Astrocyte (in vitro differentiated cells and primary cell): ENCODE results near the gene LHFPL4. TPM values are rescaled to one million over a fixed set of nuclear protein-coding genes. Genes with fewer than 3 reads are reported as not detected.

Experiments
- DNase-seq: peaks from one replicate; pipeline ENCODE4 v3.0.0-alpha.2; 2010; ENCODE audit warnings: low read depth
- FAIRE-seq: peaks from 2 replicates; lab custom pipeline; 2011; peaks lifted over from hg19 to GRCh38; lab: Jason Lieb, UNC
- H2AFZ ChIP-seq: 2 replicates; pipeline ENCODE4 v1.6.0; 2012; ENCODE audit warnings: low read depth, low read length, inconsistent platforms
- H3K27ac ChIP-seq: 2 replicates; pipeline ENCODE4 v1.5.1; 2011; ENCODE audit warnings: low read depth, low read length, inconsistent platforms
- H3K27me3 ChIP-seq: 2 replicates; pipeline ENCODE4 v1.6.0; 2011; ENCODE audit warnings: low read length, inconsistent platforms; ENCODE audit not compliant: insufficient read depth
- H3K36me3 ChIP-seq: 2 replicates; pipeline ENCODE4 v1.5.1; 2011; ENCODE audit warnings: low read length, inconsistent platforms; ENCODE audit not compliant: insufficient read depth
- H3K4me1 ChIP-seq: 2 replicates; pipeline ENCODE4 v1.5.1; 2011; ENCODE audit warnings: low read length, inconsistent platforms; ENCODE audit not compliant: insufficient read depth
- H3K4me2 ChIP-seq: 2 replicates; pipeline ENCODE4 v1.6.0; 2012; ENCODE audit warnings: low read length, inconsistent platforms
- H3K4me3 ChIP-seq: 2 replicates; pipeline ENCODE4 v1.5.1; 2011; ENCODE audit warnings: low read depth, mild to moderate bottlenecking, low read length, inconsistent platforms; ENCODE audit not compliant: insufficient read depth
- H3K79me2 ChIP-seq: 2 replicates; pipeline ENCODE4 v1.6.0; 2012; ENCODE audit warnings: mild to moderate bottlenecking, low read length, inconsistent platforms; ENCODE audit not compliant: insufficient read depth
- H3K9ac ChIP-seq: 2 replicates; pipeline ENCODE4 v1.6.0; 2012; ENCODE audit warnings: mild to moderate bottlenecking, low read length, inconsistent platforms
- H3K9me3 ChIP-seq: 2 replicates; pipeline ENCODE4 v1.5.1; 2012; ENCODE audit warnings: low read depth, mild to moderate bottlenecking, low read length, inconsistent platforms; ENCODE audit not compliant: insufficient read depth
- H4K20me1 ChIP-seq: 2 replicates; pipeline ENCODE4 v1.6.0; 2012; ENCODE audit warnings: low read length, inconsistent platforms; ENCODE audit not compliant: insufficient read depth
- H3K27ac Mint-ChIP-seq: one replicate; pipeline ENCODE4 v1.8.0; 2021; ENCODE audit warnings: mild to moderate bottlenecking, mixed read lengths; ENCODE audit not compliant: unreplicated experiment
- H3K27me3 Mint-ChIP-seq: one replicate; pipeline ENCODE4 v1.8.0; 2021; ENCODE audit warnings: low read depth, mixed read lengths; ENCODE audit not compliant: unreplicated experiment
- H3K36me3 Mint-ChIP-seq: one replicate; pipeline ENCODE4 v1.8.0; 2021; ENCODE audit warnings: low read depth, mixed read lengths; ENCODE audit not compliant: unreplicated experiment
- H3K4me1 Mint-ChIP-seq: one replicate; pipeline ENCODE4 v1.8.0; 2021; ENCODE audit warnings: low read depth, mixed read lengths; ENCODE audit not compliant: unreplicated experiment
- H3K4me3 Mint-ChIP-seq: one replicate; pipeline ENCODE4 v1.8.0; 2021; ENCODE audit warnings: mild to moderate bottlenecking, moderate library complexity, mixed read lengths; ENCODE audit not compliant: unreplicated experiment
- H3K9me3 Mint-ChIP-seq: one replicate; pipeline ENCODE4 v1.8.0; 2021; ENCODE audit warnings: mild to moderate bottlenecking, mixed read lengths; ENCODE audit not compliant: unreplicated experiment
- EZH2 ChIP-seq: IDR thresholded peaks from 2 replicates; pipeline ENCODE4 v1.6.1; 2012; ENCODE audit warnings: mild to moderate bottlenecking, low read length, inconsistent platforms; ENCODE audit not compliant: insufficient read depth
- total RNA-seq: library from RNA; stranded (reverse); gene quantifications from 2 replicates; pipeline ENCODE4 v1.2.1, GENCODE V29; 2021
- TF ChIP-seq, protein P1 (sequence below): IDR thresholded peaks from 2 replicates; pipeline ENCODE4 v1.5.1; 2011; ENCODE audit warnings: low read depth, mild to moderate bottlenecking, inconsistent platforms, low read length, moderate library complexity; ENCODE audit not compliant: insufficient read depth

LHFPL4 gene
- total RNA-seq, 1 donor from 2014 or later = 0.11 TPM

DNA sequence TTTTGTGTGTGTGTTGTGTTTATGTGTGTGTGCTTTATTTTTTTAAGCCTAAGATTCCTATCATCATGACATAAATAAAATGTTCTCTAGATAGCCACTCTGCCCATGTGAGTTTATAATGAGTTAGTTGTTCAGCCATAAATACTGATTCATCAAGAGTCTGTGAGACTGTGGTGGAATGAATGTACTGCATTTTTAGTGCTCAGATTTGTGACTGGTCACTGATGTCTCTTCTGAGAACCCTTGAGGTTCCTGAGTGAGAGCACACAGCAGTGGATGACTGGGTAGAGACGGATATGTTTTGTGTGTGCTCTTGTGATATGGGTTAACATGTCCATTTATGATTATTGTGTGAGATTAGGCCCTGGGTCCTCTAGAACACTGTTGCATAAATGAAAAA, 105.0 kb downstream of the LHFPL4 start:
- Histone ChIP-seq H3K9ac (no peak overlapping the region), H3K27ac (no peak overlapping the region), H3K79me2 (peaks cover 60% of the 10 kb centered on the region), H3K27me3 (no peaks in the 10 kb centered on the region), H3K4me2 (no peak overlapping the region), H2AFZ (no peak overlapping the region), H3K9me3 (no peaks in the 10 kb centered on the region), H3K4me3 (no peak overlapping the region), H3K36me3 (peaks cover 84% of the 10 kb centered on the region), H3K4me1 (no peaks in the 10 kb centered on the region), H4K20me1 (peaks cover 52% of the 10 kb centered on the region)
- DNase-seq = no peak
- no peak overlapping the region for H3K4me3 Mint-ChIP-seq
- FAIRE-seq = no peak
- peaks cover 30% of the 10 kb centered on the region for H3K36me3 Mint-ChIP-seq
- H3K4me1 Mint-ChIP-seq = peaks cover 24% of the 10 kb centered on the region
- no peaks in the 10 kb centered on the region for H3K9me3 Mint-ChIP-seq
- H3K27me3 Mint-ChIP-seq = no peaks in the 10 kb centered on the region
- TF ChIP-seq, protein P1, sequence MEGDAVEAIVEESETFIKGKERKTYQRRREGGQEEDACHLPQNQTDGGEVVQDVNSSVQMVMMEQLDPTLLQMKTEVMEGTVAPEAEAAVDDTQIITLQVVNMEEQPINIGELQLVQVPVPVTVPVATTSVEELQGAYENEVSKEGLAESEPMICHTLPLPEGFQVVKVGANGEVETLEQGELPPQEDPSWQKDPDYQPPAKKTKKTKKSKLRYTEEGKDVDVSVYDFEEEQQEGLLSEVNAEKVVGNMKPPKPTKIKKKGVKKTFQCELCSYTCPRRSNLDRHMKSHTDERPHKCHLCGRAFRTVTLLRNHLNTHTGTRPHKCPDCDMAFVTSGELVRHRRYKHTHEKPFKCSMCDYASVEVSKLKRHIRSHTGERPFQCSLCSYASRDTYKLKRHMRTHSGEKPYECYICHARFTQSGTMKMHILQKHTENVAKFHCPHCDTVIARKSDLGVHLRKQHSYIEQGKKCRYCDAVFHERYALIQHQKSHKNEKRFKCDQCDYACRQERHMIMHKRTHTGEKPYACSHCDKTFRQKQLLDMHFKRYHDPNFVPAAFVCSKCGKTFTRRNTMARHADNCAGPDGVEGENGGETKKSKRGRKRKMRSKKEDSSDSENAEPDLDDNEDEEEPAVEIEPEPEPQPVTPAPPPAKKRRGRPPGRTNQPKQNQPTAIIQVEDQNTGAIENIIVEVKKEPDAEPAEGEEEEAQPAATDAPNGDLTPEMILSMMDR = no peak
- no peak for TF ChIP-seq EZH2
- H3K27ac Mint-ChIP-seq = no peak overlapping the region

Other genes starting within 250 kb of the LHFPL4 start
- 32.7 and 36.6 TPM in 2 replicates for gene THUMPD3, start 190.8 kb downstream of the LHFPL4 start, total RNA-seq
- 167 and 170 TPM in 2 replicates for gene SETD5, start 156.2 kb downstream of the LHFPL4 start, total RNA-seq
- 27.5 and 27.6 TPM in 2 replicates for gene MTMR14, start 95.7 kb upstream of the LHFPL4 start, total RNA-seq
- 0.20 TPM in 1 of 2 replicates, not detected in the other for gene CPNE9, start 150.0 kb upstream of the LHFPL4 start, total RNA-seq
- gene BRPF1, start 177.9 kb upstream of the LHFPL4 start, total RNA-seq = 19.5 TPM in 2 replicates
- 15.3 and 17.9 TPM in 2 replicates for gene OGG1, start 196.1 kb upstream of the LHFPL4 start, total RNA-seq
- 5.1 and 7.1 TPM in 2 replicates for gene CAMK1, start 216.1 kb upstream of the LHFPL4 start, total RNA-seq
- 54.5 and 58.7 TPM in 2 replicates for gene TADA3, start 238.7 kb upstream of the LHFPL4 start, total RNA-seq
- gene ARPC4, start 239.3 kb upstream of the LHFPL4 start, total RNA-seq = 187 and 205 TPM in 2 replicates